ENCODE results near the gene ZNF516.

ZNF516 gene

DNA sequence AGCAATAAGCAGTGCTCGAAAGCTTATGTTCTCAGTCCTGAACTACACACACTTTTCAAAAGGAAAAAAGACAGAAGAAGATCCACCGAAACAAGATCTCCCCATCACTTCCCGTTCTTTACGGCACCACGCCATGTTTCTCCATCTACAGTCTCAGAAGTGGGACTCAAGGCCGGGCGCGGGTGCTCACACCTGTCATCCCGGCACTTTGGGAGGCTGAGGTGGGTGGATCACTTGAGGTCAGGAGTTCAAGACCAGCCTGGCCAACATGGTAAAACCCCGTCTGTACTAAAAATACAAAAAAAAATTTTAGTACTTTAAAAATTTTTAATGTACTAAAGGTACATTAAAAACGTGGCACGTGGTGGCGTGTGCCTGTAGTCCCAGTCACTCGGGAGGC lies 31.2 kb downstream of the ZNF516 start:
- Histone ChIP-seq H3K36me3 (ENCODE audit: control insufficient read depth, insufficient read depth, low read length) (no peaks in the 10 kb centered on the region), H3K4me3 (ENCODE audit: low read depth, low read length) (no peak overlapping the region), H3K4me1 (ENCODE audit: control insufficient read depth, insufficient read depth, low read length) (no peaks in the 10 kb centered on the region), H3K9ac (ENCODE audit: low read depth, low read length) (no peak overlapping the region), H3K27me3 (ENCODE audit: control insufficient read depth, insufficient read depth, low read length) (no peaks in the 10 kb centered on the region), H3K9me3 (ENCODE audit: control insufficient read depth, insufficient read depth, low read length) (no peaks in the 10 kb centered on the region)

- Histone ChIP-seq H3K36me3 (ENCODE audit: control insufficient read depth, insufficient read depth, low read length) (no peaks in the 10 kb centered on the region), H3K27me3 (ENCODE audit: control insufficient read depth, insufficient read depth, low read length) (no peaks in the 10 kb centered on the region), H3K9me3 (ENCODE audit: control insufficient read depth, insufficient read depth, low read length) (no peaks in the 10 kb centered on the region), H3K9ac (ENCODE audit: low read depth, low read length) (no peak overlapping the region), H3K4me1 (ENCODE audit: control insufficient read depth, insufficient read depth, low read length) (no peaks in the 10 kb centered on the region), H3K4me3 (ENCODE audit: low read depth, low read length) (no peak overlapping the region)
Observed at GRCh38 chr18:76463358-76463757, 31.7 kb downstream of the ZNF516 start.

DNA sequence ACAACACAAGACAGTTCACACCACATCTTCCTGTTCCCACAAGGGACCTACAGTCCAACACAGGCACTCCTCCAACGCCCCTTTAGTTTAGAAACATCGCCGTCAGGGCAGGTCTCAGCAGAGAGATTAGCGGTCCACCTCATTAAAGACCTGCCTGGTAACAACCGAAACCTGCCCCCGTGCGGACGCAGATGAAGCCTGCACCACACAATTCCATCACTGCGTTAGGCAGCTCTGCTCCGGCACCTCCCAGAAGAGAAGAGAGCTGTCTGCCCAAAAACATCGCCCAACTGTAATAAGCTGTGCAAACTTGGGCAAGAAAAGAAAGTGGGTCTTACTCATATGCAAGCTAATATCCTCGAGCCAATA lies 32.7 kb downstream of the ZNF516 start:
- Histone ChIP-seq H3K9ac (ENCODE audit: low read depth, low read length) (no peak overlapping the region), H3K27me3 (ENCODE audit: control insufficient read depth, insufficient read depth, low read length) (no peaks in the 10 kb centered on the region), H3K9me3 (ENCODE audit: control insufficient read depth, insufficient read depth, low read length) (no peaks in the 10 kb centered on the region), H3K4me1 (ENCODE audit: control insufficient read depth, insufficient read depth, low read length) (no peaks in the 10 kb centered on the region), H3K4me3 (ENCODE audit: low read depth, low read length) (no peak overlapping the region), H3K36me3 (ENCODE audit: control insufficient read depth, insufficient read depth, low read length) (no peaks in the 10 kb centered on the region)

DNA sequence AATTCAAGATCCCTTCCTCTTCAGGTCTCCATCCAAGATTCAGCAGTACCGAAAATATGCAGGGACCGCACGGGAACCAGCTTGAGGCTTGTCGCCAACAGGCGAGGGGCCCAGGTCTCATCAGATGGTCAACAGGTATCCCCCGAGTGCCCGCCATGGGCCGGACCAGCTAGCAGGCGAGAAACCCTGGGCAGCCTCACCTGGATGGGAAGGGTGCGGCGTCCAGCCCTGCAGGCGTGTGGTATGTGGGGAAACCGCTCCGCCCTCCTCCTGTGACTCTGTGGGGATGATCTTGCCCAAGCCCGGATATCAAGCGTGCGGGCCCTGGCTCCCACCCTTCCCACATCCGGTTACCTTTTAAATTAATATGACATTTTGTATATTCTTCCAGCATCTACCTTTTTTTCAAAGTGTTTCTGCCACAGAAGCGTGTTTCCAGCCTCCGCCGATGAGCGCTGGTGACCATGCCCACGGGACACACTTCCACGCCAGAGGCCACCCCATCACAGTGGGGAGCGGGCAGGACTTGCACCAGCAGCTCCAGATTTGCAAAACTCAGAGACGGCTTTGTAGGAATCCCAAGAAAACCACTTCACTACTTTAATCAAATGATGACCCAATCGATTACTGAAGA lies 33.2 kb downstream of the ZNF516 start:
- Histone ChIP-seq H3K36me3 (ENCODE audit: control insufficient read depth, insufficient read depth, low read length) (no peaks in the 10 kb centered on the region), H3K27me3 (ENCODE audit: control insufficient read depth, insufficient read depth, low read length) (no peaks in the 10 kb centered on the region), H3K9me3 (ENCODE audit: control insufficient read depth, insufficient read depth, low read length) (no peaks in the 10 kb centered on the region), H3K4me3 (ENCODE audit: low read depth, low read length) (no peak overlapping the region), H3K9ac (ENCODE audit: low read depth, low read length) (no peak overlapping the region), H3K4me1 (ENCODE audit: control insufficient read depth, insufficient read depth, low read length) (no peaks in the 10 kb centered on the region)

GRCh38 chr18:76461148-76461547 lies 33.9 kb downstream of the ZNF516 start:
- no peak overlapping the region for H3K4me3 ChIP-seq (ENCODE audit: low read depth, low read length)
- no peaks in the 10 kb centered on the region for H3K27me3 ChIP-seq (ENCODE audit: control insufficient read depth, insufficient read depth, low read length)
- no peaks in the 10 kb centered on the region for H3K9me3 ChIP-seq (ENCODE audit: control insufficient read depth, insufficient read depth, low read length)
- no peak overlapping the region for H3K9ac ChIP-seq (ENCODE audit: low read depth, low read length)
- no peaks in the 10 kb centered on the region for H3K36me3 ChIP-seq (ENCODE audit: control insufficient read depth, insufficient read depth, low read length)
- H3K4me1 ChIP-seq (ENCODE audit: control insufficient read depth, insufficient read depth, low read length), result no peaks in the 10 kb centered on the region

- no peak overlapping the region for H3K9ac ChIP-seq (ENCODE audit: low read depth, low read length)
- H3K36me3 ChIP-seq (ENCODE audit: control insufficient read depth, insufficient read depth, low read length), result no peaks in the 10 kb centered on the region
- no peaks in the 10 kb centered on the region for H3K9me3 ChIP-seq (ENCODE audit: control insufficient read depth, insufficient read depth, low read length)
- no peaks in the 10 kb centered on the region for H3K4me1 ChIP-seq (ENCODE audit: control insufficient read depth, insufficient read depth, low read length)
- H3K4me3 ChIP-seq (ENCODE audit: low read depth, low read length), result no peak overlapping the region
- H3K27me3 ChIP-seq (ENCODE audit: control insufficient read depth, insufficient read depth, low read length), result no peaks in the 10 kb centered on the region
Observed at GRCh38 chr18:76460482-76460881, 34.6 kb downstream of the ZNF516 start.

- Histone ChIP-seq H3K36me3 (ENCODE audit: control insufficient read depth, insufficient read depth, low read length) (no peaks in the 10 kb centered on the region), H3K4me1 (ENCODE audit: control insufficient read depth, insufficient read depth, low read length) (no peaks in the 10 kb centered on the region), H3K9me3 (ENCODE audit: control insufficient read depth, insufficient read depth, low read length) (no peaks in the 10 kb centered on the region), H3K9ac (ENCODE audit: low read depth, low read length) (no peak overlapping the region), H3K27me3 (ENCODE audit: control insufficient read depth, insufficient read depth, low read length) (no peaks in the 10 kb centered on the region), H3K4me3 (ENCODE audit: low read depth, low read length) (no peak overlapping the region)
Observed at GRCh38 chr18:76459687-76460350, 35.2 kb downstream of the ZNF516 start.

DNA sequence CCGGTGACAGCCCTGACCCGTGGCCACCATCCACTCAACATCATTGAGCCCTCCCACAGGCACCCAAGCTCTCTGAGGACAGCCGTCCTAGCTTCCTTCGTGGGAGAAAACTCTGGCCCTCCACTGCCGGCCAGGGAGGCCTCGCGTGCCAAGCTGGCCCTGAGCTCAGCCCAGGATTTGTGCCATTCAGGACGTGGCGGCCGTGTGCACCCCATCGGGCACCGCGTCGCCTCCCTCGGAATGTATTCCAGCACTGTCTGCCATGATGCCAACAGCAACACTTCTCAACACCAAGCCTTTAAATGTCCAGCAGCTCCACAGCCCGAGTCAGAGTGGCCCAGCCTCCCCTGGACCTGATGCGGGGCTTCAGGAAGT lies 35.7 kb downstream of the ZNF516 start:
- no peaks in the 10 kb centered on the region for H3K9me3 ChIP-seq (ENCODE audit: control insufficient read depth, insufficient read depth, low read length)
- peaks cover 3% of the 10 kb centered on the region for H3K27me3 ChIP-seq (ENCODE audit: control insufficient read depth, insufficient read depth, low read length)
- H3K9ac ChIP-seq (ENCODE audit: low read depth, low read length), result no peak overlapping the region
- no peaks in the 10 kb centered on the region for H3K4me1 ChIP-seq (ENCODE audit: control insufficient read depth, insufficient read depth, low read length)
- no peaks in the 10 kb centered on the region for H3K36me3 ChIP-seq (ENCODE audit: control insufficient read depth, insufficient read depth, low read length)
- H3K4me3 ChIP-seq (ENCODE audit: low read depth, low read length), result no peak overlapping the region

DNA sequence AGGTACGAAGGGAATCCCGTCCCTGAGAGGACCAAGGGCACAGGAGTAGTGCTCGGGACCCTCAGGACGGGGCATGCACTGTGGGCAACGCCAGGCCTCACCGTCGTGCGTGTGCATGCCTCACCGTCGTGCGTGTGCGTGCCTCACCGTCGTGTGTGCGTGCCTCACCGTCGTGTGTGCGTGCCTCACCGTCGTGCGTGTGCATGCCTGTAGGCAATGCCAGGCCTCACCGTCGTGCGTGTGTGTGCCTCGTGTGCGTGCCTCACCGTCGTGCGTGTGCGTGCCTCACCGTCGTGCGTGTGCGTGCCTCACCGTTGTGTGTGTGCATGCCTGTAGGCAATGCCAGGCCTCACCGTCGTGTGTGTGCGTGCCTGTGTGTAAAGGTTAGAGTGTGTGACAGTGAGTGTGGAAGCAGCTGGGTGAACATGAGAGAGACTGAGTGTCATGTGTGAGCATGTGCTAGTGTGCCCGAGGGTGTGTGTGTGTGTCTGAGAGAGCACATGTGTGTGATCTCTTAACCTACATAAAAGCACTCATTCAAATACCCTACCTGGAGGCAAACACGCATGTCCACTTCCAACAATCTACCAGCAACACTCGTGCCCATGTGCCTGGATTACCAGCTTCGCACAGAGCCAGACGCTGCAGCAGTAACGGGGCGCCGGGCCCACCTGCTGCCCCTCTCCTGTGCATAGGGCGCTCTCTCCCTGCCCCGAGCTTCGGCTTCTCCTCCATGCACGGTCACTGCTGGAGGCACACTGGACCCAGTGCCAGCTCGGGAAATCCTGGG lies 36.3 kb downstream of the ZNF516 start:
- H3K27me3 ChIP-seq (ENCODE audit: control insufficient read depth, insufficient read depth, low read length), result peaks cover 3% of the 10 kb centered on the region
- no peak overlapping the region for H3K9ac ChIP-seq (ENCODE audit: low read depth, low read length)
- H3K4me1 ChIP-seq (ENCODE audit: control insufficient read depth, insufficient read depth, low read length), result no peaks in the 10 kb centered on the region
- H3K4me3 ChIP-seq (ENCODE audit: low read depth, low read length), result no peak overlapping the region
- H3K9me3 ChIP-seq (ENCODE audit: control insufficient read depth, insufficient read depth, low read length), result no peaks in the 10 kb centered on the region
- no peaks in the 10 kb centered on the region for H3K36me3 ChIP-seq (ENCODE audit: control insufficient read depth, insufficient read depth, low read length)

- Histone ChIP-seq H3K36me3 (ENCODE audit: control insufficient read depth, insufficient read depth, low read length) (no peaks in the 10 kb centered on the region), H3K9me3 (ENCODE audit: control insufficient read depth, insufficient read depth, low read length) (no peaks in the 10 kb centered on the region), H3K4me3 (ENCODE audit: low read depth, low read length) (no peak overlapping the region), H3K4me1 (ENCODE audit: control insufficient read depth, insufficient read depth, low read length) (peaks cover 2% of the 10 kb centered on the region), H3K9ac (ENCODE audit: low read depth, low read length) (no peak overlapping the region), H3K27me3 (ENCODE audit: control insufficient read depth, insufficient read depth, low read length) (peaks cover 3% of the 10 kb centered on the region)
Observed at GRCh38 chr18:76457957-76458356, 37.1 kb downstream of the ZNF516 start.

GRCh38 chr18:76457475-76457874 lies 37.6 kb downstream of the ZNF516 start:
- H3K36me3 ChIP-seq (ENCODE audit: control insufficient read depth, insufficient read depth, low read length), result no peaks in the 10 kb centered on the region
- H3K4me3 ChIP-seq (ENCODE audit: low read depth, low read length), result no peak overlapping the region
- no peak overlapping the region for H3K9ac ChIP-seq (ENCODE audit: low read depth, low read length)
- H3K9me3 ChIP-seq (ENCODE audit: control insufficient read depth, insufficient read depth, low read length), result no peaks in the 10 kb centered on the region
- H3K27me3 ChIP-seq (ENCODE audit: control insufficient read depth, insufficient read depth, low read length), result peaks cover 8% of the 10 kb centered on the region
- peaks cover 7% of the 10 kb centered on the region for H3K4me1 ChIP-seq (ENCODE audit: control insufficient read depth, insufficient read depth, low read length)

GRCh38 chr18:76456823-76457222 lies 38.2 kb downstream of the ZNF516 start:
- H3K4me1 ChIP-seq (ENCODE audit: control insufficient read depth, insufficient read depth, low read length), result peaks cover 12% of the 10 kb centered on the region
- no peaks in the 10 kb centered on the region for H3K9me3 ChIP-seq (ENCODE audit: control insufficient read depth, insufficient read depth, low read length)
- no peaks in the 10 kb centered on the region for H3K36me3 ChIP-seq (ENCODE audit: control insufficient read depth, insufficient read depth, low read length)
- peaks cover 14% of the 10 kb centered on the region for H3K27me3 ChIP-seq (ENCODE audit: control insufficient read depth, insufficient read depth, low read length)
- H3K4me3 ChIP-seq (ENCODE audit: low read depth, low read length), result no peak overlapping the region
- H3K9ac ChIP-seq (ENCODE audit: low read depth, low read length), result no peak overlapping the region

Data from iPS-15b (cell line).